H9 (cell line): ENCODE data around the gene OR6B2. TPM values are rescaled to one million over a fixed set of nuclear protein-coding genes. Genes with fewer than 3 reads are reported as not detected.

Experiments
- DNase-seq: peaks from one replicate; pipeline ENCODE4 v3.0.0-alpha.2; 2017
- H2AFZ ChIP-seq: one replicate; pipeline ENCODE4 v1.6.1; 2013; ENCODE audit warnings: mild to moderate bottlenecking, low read length, control low read depth, moderate library complexity
- H2AK5ac ChIP-seq: 2 replicates; pipeline ENCODE4 v1.6.1; 2013; ENCODE audit warnings: low read length, control low read depth, mixed read lengths; ENCODE audit not compliant: insufficient read length
- H2BK120ac ChIP-seq: one replicate; pipeline ENCODE4 v1.6.1; 2013; ENCODE audit warnings: low read depth, mild to moderate bottlenecking, low read length, control low read depth, inconsistent platforms; ENCODE audit not compliant: poor library complexity, severe bottlenecking
- H2BK12ac ChIP-seq: 2 replicates; pipeline ENCODE4 v1.6.1; 2013; ENCODE audit warnings: low read length, control low read depth, mixed read lengths, low read depth; ENCODE audit not compliant: insufficient read length
- H2BK15ac ChIP-seq: 2 replicates; pipeline ENCODE4 v1.6.1; 2013; ENCODE audit warnings: low read depth, low read length, control low read depth
- H2BK20ac ChIP-seq: one replicate; pipeline ENCODE4 v1.6.1; 2013; ENCODE audit warnings: low read depth, mild to moderate bottlenecking, low read length, control low read depth, inconsistent platforms; ENCODE audit not compliant: poor library complexity, severe bottlenecking
- H2BK5ac ChIP-seq: 2 replicates; pipeline ENCODE4 v1.6.1; 2013; ENCODE audit warnings: low read length, control low read depth, mixed read lengths; ENCODE audit not compliant: insufficient read length
- H3K14ac ChIP-seq: 2 replicates; pipeline ENCODE4 v1.6.1; 2013; ENCODE audit warnings: low read length, control low read depth; ENCODE audit not compliant: insufficient read depth
- H3K18ac ChIP-seq: 2 replicates; pipeline ENCODE4 v1.6.1; 2013; ENCODE audit warnings: low read depth, mild to moderate bottlenecking, mixed read lengths, low read length, control low read depth; ENCODE audit not compliant: insufficient read length
- H3K23ac ChIP-seq: 2 replicates; pipeline ENCODE4 v1.6.1; 2013; ENCODE audit warnings: low read length, control low read depth, mixed read lengths, low read depth; ENCODE audit not compliant: insufficient read length
- H3K23me2 ChIP-seq: 2 replicates; pipeline ENCODE4 v1.6.1; 2013; ENCODE audit warnings: low read depth, mild to moderate bottlenecking, mixed read lengths, low read length, control low read depth; ENCODE audit not compliant: insufficient read length, poor library complexity, severe bottlenecking
- H3K27ac ChIP-seq: 2 replicates; pipeline ENCODE4 v1.5.1; 2013; ENCODE audit warnings: low read length, control low read depth, mixed read lengths, low read depth; ENCODE audit not compliant: insufficient read length
- H3K27me3 ChIP-seq: 2 replicates; pipeline ENCODE4 v1.6.1; 2013; ENCODE audit warnings: low read length, control low read depth, inconsistent platforms; ENCODE audit not compliant: insufficient read depth
- H3K4ac ChIP-seq: 2 replicates; pipeline ENCODE4 v1.6.1; 2013; ENCODE audit warnings: low read depth, mild to moderate bottlenecking, control low read depth, inconsistent platforms, low read length, moderate library complexity
- H3K4me1 ChIP-seq: 2 replicates; pipeline ENCODE4 v1.6.1; 2013; ENCODE audit warnings: low read length, control low read depth, inconsistent platforms; ENCODE audit not compliant: insufficient read depth
- H3K4me2 ChIP-seq: 2 replicates; pipeline ENCODE4 v1.6.1; 2013; ENCODE audit warnings: low read length, control low read depth, mixed read lengths; ENCODE audit not compliant: insufficient read length, insufficient read depth
- H3K56ac ChIP-seq: 2 replicates; pipeline ENCODE4 v1.6.1; 2013; ENCODE audit warnings: low read depth, mild to moderate bottlenecking, mixed read lengths, low read length, control low read depth; ENCODE audit not compliant: insufficient read length
- H3K79me1 ChIP-seq: 2 replicates; pipeline ENCODE4 v1.6.1; 2013; ENCODE audit warnings: low read depth, mild to moderate bottlenecking, moderate library complexity, low read length, control low read depth, inconsistent platforms; ENCODE audit not compliant: insufficient read depth, poor library complexity, severe bottlenecking
- H3K79me2 ChIP-seq: 2 replicates; pipeline ENCODE4 v1.6.1; 2013; ENCODE audit warnings: low read length, control low read depth, inconsistent platforms; ENCODE audit not compliant: insufficient read depth
- H3K9ac ChIP-seq: 2 replicates; pipeline ENCODE4 v1.6.1; 2013; ENCODE audit warnings: low read length, control low read depth, mixed read lengths; ENCODE audit not compliant: insufficient read length; ENCODE audit errors: extremely low read depth
- H3K9me3 ChIP-seq: one replicate; pipeline ENCODE4 v1.6.1; 2013; ENCODE audit warnings: low read depth, low read length, inconsistent platforms; ENCODE audit not compliant: control insufficient read depth
- H3T11ph ChIP-seq: one replicate; pipeline ENCODE4 v1.6.1; 2013; ENCODE audit warnings: mild to moderate bottlenecking, low read length, control low read depth, inconsistent platforms
- H4K20me1 ChIP-seq: one replicate; pipeline ENCODE4 v1.6.1; 2013; ENCODE audit not compliant: control insufficient read depth, insufficient read length, insufficient read depth
- H4K5ac ChIP-seq: 2 replicates; pipeline ENCODE4 v1.6.1; 2013; ENCODE audit warnings: low read depth, mild to moderate bottlenecking, mixed read lengths, low read length, control low read depth; ENCODE audit not compliant: insufficient read length
- H4K8ac ChIP-seq: replicated peaks from 2 replicates; pipeline ENCODE4 v1.6.1; 2013; ENCODE audit warnings: low read length, control low read depth, mixed read lengths, low read depth; ENCODE audit not compliant: insufficient read length
- H4K91ac ChIP-seq: 2 replicates; pipeline ENCODE4 v1.6.1; 2013; ENCODE audit warnings: low read depth, mild to moderate bottlenecking, moderate library complexity, mixed read lengths, low read length, control low read depth; ENCODE audit not compliant: insufficient read length
- H3K27ac Mint-ChIP-seq, 3 experiments: 2 replicates in 2 of 3; 3 replicates in 1 of 3; pipeline ENCODE4 v1.8.0; 2020 to 2021; ENCODE audit warnings: mixed read lengths in 3 of 3, mild to moderate bottlenecking in 1 of 3, moderate library complexity in 1 of 3
- H3K27me3 Mint-ChIP-seq: 2 replicates; pipeline ENCODE4 v1.8.0; 2021; ENCODE audit warnings: low read depth, mild to moderate bottlenecking, moderate library complexity, mixed read lengths
- H3K36me3 Mint-ChIP-seq, 3 experiments: 2 replicates in 2 of 3; 3 replicates in 1 of 3; pipeline ENCODE4 v1.8.0; 2020 to 2021; ENCODE audit warnings: low read depth in 3 of 3, mixed read lengths in 3 of 3; ENCODE audit not compliant: insufficient read depth in 1 of 3
- H3K4me1 Mint-ChIP-seq, 2 experiments: 2 replicates each; pipeline ENCODE4 v1.8.0; 2020; ENCODE audit warnings: mixed read lengths in 2 of 2
- H3K4me3 Mint-ChIP-seq, 2 experiments: 2 replicates in 1 of 2; 3 replicates in 1 of 2; pipeline ENCODE4 v1.8.0; 2020 to 2021; ENCODE audit warnings: mild to moderate bottlenecking in 2 of 2, mixed read lengths in 2 of 2, moderate library complexity in 1 of 2
- H3K9me3 Mint-ChIP-seq, 2 experiments: 2 replicates in 1 of 2; 3 replicates in 1 of 2; pipeline ENCODE4 v1.8.0; 2020; ENCODE audit warnings: mild to moderate bottlenecking in 2 of 2, mixed read lengths in 2 of 2, moderate library complexity in 1 of 2
- CTCF ChIP-seq: fragments of 200-600 bp; sonication (generic); conservative IDR thresholded peaks from 3 replicates; pipeline ENCODE4 v1.8.0; 2021; ENCODE audit warnings: antibody characterized with exemption, mild to moderate bottlenecking
- WGBS: extraction: QIAGEN DNeasy Blood & Tissue Kit; methylation state at CpG from one replicate; pipeline ENCODE4 v1.1.7; 2013; ENCODE audit warnings: missing lambda C conversion rate, low lambda C conversion rate, mixed read lengths; ENCODE audit not compliant: insufficient read length; ENCODE audit errors: extremely low coverage; 5-methylcytosine and 5-hydroxymethylcytosine counted together
- total RNA-seq: library from RNA; stranded (reverse); gene quantifications from 2 replicates; pipeline ENCODE4 v1.2.1, GENCODE V29; 2021

OR6B2 gene
- total RNA-seq, 1 experiment from 2014 or later = not detected

GRCh38 chr2:240078631-240079030, 48.4 kb upstream of the OR6B2 start:
- no peak overlapping the region for H3T11ph ChIP-seq
- H3K27ac ChIP-seq = no peak overlapping the region
- H3K4me3 Mint-ChIP-seq = no peak overlapping the region
- no peak overlapping the region for H2BK20ac ChIP-seq
- no peaks in the 10 kb centered on the region for H3K23me2 ChIP-seq
- peaks cover 9% of the 10 kb centered on the region for H3K9me3 ChIP-seq
- no peak overlapping the region for H3K9ac ChIP-seq
- H3K27me3 ChIP-seq = no peaks in the 10 kb centered on the region
- WGBS = no CpG with 5 or more reads among the region's 2 CpGs
- H3K4me1 ChIP-seq = no peaks in the 10 kb centered on the region
- no peak overlapping the region for H3K14ac ChIP-seq
- no peaks in the 10 kb centered on the region for H3K79me1 ChIP-seq
- H2BK5ac ChIP-seq = no peak overlapping the region
- peaks cover 55 to 56% of the 10 kb centered on the region in 2 experiments for H3K9me3 Mint-ChIP-seq
- no peak overlapping the region for H3K56ac ChIP-seq
- no peaks in the 10 kb centered on the region for H3K4me1 Mint-ChIP-seq
- H2AFZ ChIP-seq = no peak overlapping the region
- H4K91ac ChIP-seq = no peak overlapping the region
- peaks cover 1% of the 10 kb centered on the region; the same call in 1 of the 2 replicates for H3K27me3 Mint-ChIP-seq
- no peaks in the 10 kb centered on the region for H4K20me1 ChIP-seq
- TF ChIP-seq CTCF = no peak
- H2BK120ac ChIP-seq = no peak overlapping the region
- H2BK12ac ChIP-seq = no peak overlapping the region
- no peak overlapping the region for H3K18ac ChIP-seq
- H4K8ac ChIP-seq = no peak overlapping the region
- DNase-seq = no peak
- no peak overlapping the region for H3K23ac ChIP-seq
- H3K27ac Mint-ChIP-seq = no peak overlapping the region
- no peak overlapping the region for H4K5ac ChIP-seq
- no peak overlapping the region for H2BK15ac ChIP-seq
- peaks cover 2 to 22% (median 9%) of the 10 kb centered on the region in 3 experiments; a peak in 6 of 7 replicates for H3K36me3 Mint-ChIP-seq
- H2AK5ac ChIP-seq = no peak overlapping the region
- H3K4me2 ChIP-seq = no peak overlapping the region
- H3K79me2 ChIP-seq = no peaks in the 10 kb centered on the region
- H3K4ac ChIP-seq = no peak overlapping the region
